H1 (cell line): ENCODE data around the gene ACTG1.

Source experiments
- CTCF ChIP-seq, 3 experiments: IDR thresholded peaks; 1 replicate in 2 of 3; 2 replicates in 1 of 3; pipeline versions ENCODE4 v1.5.1 to v1.6.1; 2011; ENCODE audit warnings: low read length in 3 of 3, mild to moderate bottlenecking in 3 of 3, inconsistent platforms in 2 of 3, low read depth in 1 of 3, moderate library complexity in 1 of 3; ENCODE audit not compliant: insufficient read depth in 1 of 3; ENCODE audit errors: control extremely low read depth in 1 of 3
- EZH2 ChIP-seq: fragments of 200-600 bp; sonication (generic); IDR thresholded peaks from 2 replicates; pipeline ENCODE4 v1.7.1; 2012; ENCODE audit warnings: low read depth, mild to moderate bottlenecking, moderate library complexity, low read length, inconsistent platforms; ENCODE audit not compliant: severe bottlenecking
- RXRA ChIP-seq: IDR thresholded peaks from 2 replicates; pipeline ENCODE4 v1.6.1; 2011; ENCODE audit warnings: low read depth, mild to moderate bottlenecking, low read length, moderate library complexity; ENCODE audit not compliant: insufficient read depth

DNA sequence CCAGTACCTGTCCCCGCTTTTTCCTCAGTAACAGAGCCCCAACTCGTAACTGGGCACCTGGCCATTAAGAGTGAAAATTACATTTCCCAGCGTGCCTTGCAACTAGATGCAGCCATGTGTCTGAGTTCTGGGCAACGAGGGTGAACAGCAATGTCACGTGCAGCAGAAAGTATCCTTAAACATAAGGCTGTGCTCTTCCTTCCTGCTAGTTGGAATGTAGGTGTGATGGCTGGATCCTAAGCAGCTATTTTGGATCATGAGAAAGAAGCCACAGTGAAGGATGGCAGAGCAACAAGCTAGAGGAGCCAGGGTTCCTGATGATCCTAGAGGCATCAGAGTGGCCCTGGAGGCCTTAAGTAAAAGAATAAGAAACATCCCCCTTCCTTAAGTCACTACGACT, 36.0 kb downstream of the ACTG1 start:
- TF ChIP-seq CTCF (IDR thresholded peaks at IDR 0.05; ENCODE audit: control extremely low read depth in 1 of 3, insufficient read depth in 1 of 3, low read depth in 1 of 3, low read length in 3 of 3) (no peak), EZH2 (no peak), RXRA (no peak)
